ENCODE data around the gene APAF1.
"Not testable (repeated sequence)": the region's sequence is repeated elsewhere in the genome, so short reads cannot be mapped to it uniquely, and the experiment has no call there.

GRCh38 chr12:98755855-98756254 lies 110.8 kb downstream of the APAF1 start:
- TF ChIP-seq CTCF (conservative IDR thresholded peaks at IDR 0.05); EZH2 (IDR thresholded peaks at IDR 0.05; ENCODE audit: low read depth): not testable (repeated sequence)
